Heart left ventricle (tissue), 16 donors: Measurements from ENCODE around the gene SCARF1. TPM values are rescaled to one million over a fixed set of nuclear protein-coding genes. Genes with fewer than 3 reads are reported as not detected.

Source experiments
- ATAC-seq, 4 donors: fragments of 200-7000 bp; cut with Tn5 transposase; one replicate each; pipeline ENCODE4 v1.9.1; 2020 to 2022; ENCODE audit warnings: moderate library complexity in 4 of 4, mild to moderate bottlenecking in 3 of 4, moderate number of reproducible peaks in 1 of 4
- DNase-seq, 5 donors: peaks; one replicate each; pipeline ENCODE4 v3.0.0-alpha.2; 2020
- H3K27ac ChIP-seq, 12 donors: fragments of 200-600 bp; sonication (generic) in 4 of 12; one replicate each; pipeline versions ENCODE4 v1.5.0 to v1.8.0; 2016 to 2022; ENCODE audit warnings: mild to moderate bottlenecking in 2 of 12
- H3K27me3 ChIP-seq, 9 donors: fragments of 200-600 bp; sonication (generic) in 2 of 9; one replicate each; pipeline versions ENCODE4 v1.5.1 to v1.8.0; 2016 to 2022; ENCODE audit warnings: mild to moderate bottlenecking in 3 of 9
- H3K36me3 ChIP-seq, 9 donors: fragments of 200-600 bp; sonication (generic) in 2 of 9; one replicate each; pipeline versions ENCODE4 v1.5.0 to v1.8.0; 2018 to 2022; ENCODE audit warnings: mild to moderate bottlenecking in 2 of 9
- H3K4me1 ChIP-seq, 12 donors: fragments of 200-600 bp; sonication (generic) in 4 of 12; one replicate each; pipeline versions ENCODE4 v1.5.0 to v1.8.0; 2016 to 2022; ENCODE audit warnings: mild to moderate bottlenecking in 3 of 12
- H3K4me3 ChIP-seq, 12 donors: fragments of 200-600 bp; sonication (generic) in 4 of 12; one replicate each; pipeline versions ENCODE4 v1.5.0 to v1.8.0; 2017 to 2022; ENCODE audit warnings: mild to moderate bottlenecking in 9 of 12, moderate library complexity in 4 of 12
- H3K9me3 ChIP-seq, 12 donors: fragments of 200-600 bp; sonication (generic) in 4 of 12; one replicate each; pipeline versions ENCODE4 v1.5.0 to v1.8.0; 2016 to 2022; ENCODE audit warnings: mild to moderate bottlenecking in 1 of 12
- POLR2A ChIP-seq, 2 donors: fragments of 450-650 bp; IDR thresholded peaks; one replicate each; pipeline ENCODE4 v1.6.1; 2017; ENCODE audit warnings: antibody characterized with exemption in 2 of 2, mild to moderate bottlenecking in 2 of 2, moderate library complexity in 2 of 2
- WGBS, 4 donors: extraction: QIAGEN DNeasy Blood & Tissue Kit in 2 of 4; methylation state at CpG; one replicate each; pipeline versions ENCODE4 v1.1.5 to v1.1.7; 2013 to 2018; 5-methylcytosine and 5-hydroxymethylcytosine counted together
- intact Hi-C, 10 donors: fragments of 100-400 bp; cut with DNase I; formaldehyde crosslinking; loops; one replicate each; pipeline versions ENCODE4 v1.11.1 to v1.14.2; 2022
- polyA plus RNA-seq, 2 donors: library from polyadenylated mRNA; stranded (reverse); fragments of 200-250 nt; gene quantifications; one replicate each; pipeline ENCODE4 v1.2.3, GENCODE V29; 2013
- total RNA-seq, 9 donors: library from RNA; depleted of rRNA in 2 of 9; stranded (reverse); fragments of >200 nt in 2 of 9; fragmentation: NEBNext Ultra II Directional in 3 of 9; extraction: Animal tissue kit (Norgen Biotek cat#: 25700) in 3 of 9; gene quantifications; one replicate each; pipeline versions ENCODE4 v1.1.0 to v1.2.4, GENCODE V29; 2016 to 2023
- TF ChIP-seq, protein P1 (sequence below), 12 donors: fragments of 200-600 bp; sonication (generic) in 4 of 12; IDR thresholded peaks; one replicate each; pipeline versions ENCODE4 v1.5.0 to v1.8.0; 2018 to 2022; ENCODE audit warnings: antibody characterized with exemption in 12 of 12, mild to moderate bottlenecking in 5 of 12
- donor health status: ischemic (EF 13 %, LVEDD 7.1; RV severe dilation, severe dysfunction).
- donor health status: healthy with polysubstance abuse.
- donor health status: DM: no; HTN: yes; CAD: no.
- donor health status: DM: no; HTN: no; CAD: no.
- donor health status: ischemic (EF 25% LVEDD 6.9; RV normal size, moderate dysfunction).
- donor health status: ischemic (EF 25% LVEDD 5.7; RV mildly dilated, moderate dysfunction).
- donor health status: healthy.
- donor health status: DM: yes; HTN: yes; CAD: no.
- donor health status: ischemic (EF 35%, LVEDD 5.7; RV mildly dilated, moderate dysfunction).
- donor health status: nonischemic (EF 11% LVEDD 7.7; RV severe dilation, severe dysfunction).
- donor health status: DM: yes; HTN: yes; CAD: no.
- donor health status: PGD.
- donor health status: ischemic (EF 29% LVEDD 5.4; RV normal size, mild dysfunction).
- donor health status: nonischemic (EF 23%, LVEDD 6.1; RV moderate dilation, normal function).

Gene SCARF1
- total and polyA plus RNA-seq, 11 donors: 7.4 to 25.9 (median 12.4) TPM

GRCh38 chr17:1626333-1626732 is 19.2 kb downstream of the SCARF1 start:
- Histone ChIP-seq H3K4me3 (peak overlapping the region in 3 of 12 donors; percentile 7 to 95 (median 82)), H3K4me1 (peaks cover 0 to 53% (median 14%) of the 10 kb centered on the region in 12 donors), H3K27ac (peak overlapping the region in 3 of 12 donors; percentile 33 to 97 (median 93)), H3K27me3 (no peaks in the 10 kb centered on the region), H3K36me3 (peaks cover 0 to 15% (median 0%) of the 10 kb centered on the region in 9 donors), H3K9me3 (no peaks in the 10 kb centered on the region)
- 45 to 65% (median 55%) methylated on average over 3 of the region's 3 CpGs for WGBS, 4 donors
- DNase-seq: no peak
- no peak for ATAC-seq
- TF ChIP-seq, protein P1, sequence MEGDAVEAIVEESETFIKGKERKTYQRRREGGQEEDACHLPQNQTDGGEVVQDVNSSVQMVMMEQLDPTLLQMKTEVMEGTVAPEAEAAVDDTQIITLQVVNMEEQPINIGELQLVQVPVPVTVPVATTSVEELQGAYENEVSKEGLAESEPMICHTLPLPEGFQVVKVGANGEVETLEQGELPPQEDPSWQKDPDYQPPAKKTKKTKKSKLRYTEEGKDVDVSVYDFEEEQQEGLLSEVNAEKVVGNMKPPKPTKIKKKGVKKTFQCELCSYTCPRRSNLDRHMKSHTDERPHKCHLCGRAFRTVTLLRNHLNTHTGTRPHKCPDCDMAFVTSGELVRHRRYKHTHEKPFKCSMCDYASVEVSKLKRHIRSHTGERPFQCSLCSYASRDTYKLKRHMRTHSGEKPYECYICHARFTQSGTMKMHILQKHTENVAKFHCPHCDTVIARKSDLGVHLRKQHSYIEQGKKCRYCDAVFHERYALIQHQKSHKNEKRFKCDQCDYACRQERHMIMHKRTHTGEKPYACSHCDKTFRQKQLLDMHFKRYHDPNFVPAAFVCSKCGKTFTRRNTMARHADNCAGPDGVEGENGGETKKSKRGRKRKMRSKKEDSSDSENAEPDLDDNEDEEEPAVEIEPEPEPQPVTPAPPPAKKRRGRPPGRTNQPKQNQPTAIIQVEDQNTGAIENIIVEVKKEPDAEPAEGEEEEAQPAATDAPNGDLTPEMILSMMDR (IDR thresholded peaks at IDR 0.05): no peak
- TF ChIP-seq POLR2A (IDR thresholded peaks at IDR 0.05): no peak
- intact Hi-C loops: loop anchor here in 4 of 10 donors (5.0 to 10.0 kb wide), 5 partner anchors 34 to 359 kb away; partner anchors contain the start of genes BHLHA9 (in 1 of the 4) and TRARG1 (in 1 of the 4)

- peaks cover 0 to 19% (median 0%) of the 10 kb centered on the region in 9 donors for H3K36me3 ChIP-seq
- ATAC-seq (no peak), DNase-seq (peak in 1 of 5 donors; percentile 29)
- 89 to 97% (median 92%) methylated on average over 6 of the region's 6 CpGs for WGBS, 4 donors
- peaks cover 0 to 49% (median 14%) of the 10 kb centered on the region in 12 donors for H3K4me1 ChIP-seq
- intact Hi-C loops: loop anchor here in 4 of 10 donors (5.0 to 10.0 kb wide), 5 partner anchors 33 to 358 kb away; partner anchors contain the start of genes BHLHA9 (in 1 of the 4) and TRARG1 (in 1 of the 4)
- H3K4me3 ChIP-seq: no peak overlapping the region
- H3K27ac ChIP-seq: no peak overlapping the region
- H3K27me3 ChIP-seq: no peaks in the 10 kb centered on the region
- no peaks in the 10 kb centered on the region for H3K9me3 ChIP-seq
- TF ChIP-seq, protein P1 (IDR thresholded peaks at IDR 0.05): no peak
- TF ChIP-seq POLR2A (IDR thresholded peaks at IDR 0.05): no peak
Measured at GRCh38 chr17:1625581-1625980, 20.0 kb downstream of the SCARF1 start.

DNA sequence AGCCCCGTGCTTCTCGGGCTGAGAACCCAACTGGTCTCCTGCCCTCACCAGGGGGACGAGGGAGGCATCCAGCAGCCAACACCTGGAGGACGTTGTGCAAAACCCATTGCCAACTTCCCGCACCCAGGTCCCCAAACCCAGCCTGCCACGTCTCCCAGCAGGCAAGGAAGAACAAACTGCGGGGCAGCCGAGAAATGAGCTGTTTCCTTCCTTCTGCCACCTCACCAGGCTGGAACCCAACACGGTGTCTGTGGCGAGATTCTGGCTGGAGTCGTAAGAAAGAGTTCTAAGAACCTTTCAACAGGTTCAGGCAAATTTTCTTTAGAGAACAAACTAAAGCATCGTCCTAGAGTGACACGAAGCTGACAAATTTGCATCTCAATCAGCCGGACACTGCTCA is 20.5 kb downstream of the SCARF1 start:
- H3K4me1 ChIP-seq: peaks cover 0 to 45% (median 13%) of the 10 kb centered on the region in 12 donors
- ATAC-seq (no peak), DNase-seq (peak in 1 of 5 donors; percentile 21)
- no peaks in the 10 kb centered on the region for H3K27me3 ChIP-seq
- H3K27ac ChIP-seq: no peak overlapping the region
- no peak overlapping the region for H3K4me3 ChIP-seq
- H3K36me3 ChIP-seq: peaks cover 0 to 19% (median 0%) of the 10 kb centered on the region in 9 donors
- no peak for TF ChIP-seq POLR2A (IDR thresholded peaks at IDR 0.05)
- TF ChIP-seq, protein P1 (IDR thresholded peaks at IDR 0.05): no peak
- no peaks in the 10 kb centered on the region for H3K9me3 ChIP-seq
- intact Hi-C loops: loop anchor here in 4 of 10 donors (5.0 to 10.0 kb wide), 5 partner anchors 33 to 358 kb away; partner anchors contain the start of genes BHLHA9 (in 1 of the 4) and TRARG1 (in 1 of the 4)
- 88 to 94% (median 91%) methylated on average over 11 to 14 of the region's 14 CpGs for WGBS, 4 donors

GRCh38 chr17:1624650-1625049 is 20.9 kb downstream of the SCARF1 start:
- peaks cover 0 to 19% (median 0%) of the 10 kb centered on the region in 9 donors for H3K36me3 ChIP-seq
- no peak for TF ChIP-seq POLR2A (IDR thresholded peaks at IDR 0.05)
- TF ChIP-seq, protein P1 (IDR thresholded peaks at IDR 0.05): no peak
- WGBS, 4 donors: 88 to 92% (median 88%) methylated on average over 12 of the region's 12 CpGs
- H3K4me1 ChIP-seq: peaks cover 0 to 40% (median 10%) of the 10 kb centered on the region in 12 donors
- no peaks in the 10 kb centered on the region for H3K9me3 ChIP-seq
- intact Hi-C loops: loop anchor here in 4 of 10 donors (5.0 to 10.0 kb wide), 5 partner anchors 32 to 357 kb away; partner anchors contain the start of genes BHLHA9 (in 1 of the 4) and TRARG1 (in 1 of the 4)
- DNase-seq: peak in 1 of 5 donors; percentile 24
- no peak for ATAC-seq
- no peak overlapping the region for H3K4me3 ChIP-seq
- H3K27ac ChIP-seq: no peak overlapping the region
- H3K27me3 ChIP-seq: no peaks in the 10 kb centered on the region
